Keratinocyte (primary cell): ENCODE data around the gene SP6. TPM values are rescaled to one million over a fixed set of nuclear protein-coding genes. Genes with fewer than 3 reads are reported as not detected.
A peak's percentile ranks its signal among the peaks of the same experiment; 100 is the strongest.

Experiments
- DNase-seq: peaks from one replicate; pipeline ENCODE4 v3.0.0-alpha.2; 2011; ENCODE audit warnings: low read depth, missing footprints, low spot score
- FAIRE-seq: peaks from 2 replicates; lab custom pipeline; 2011; peaks lifted over from hg19 to GRCh38; lab: Jason Lieb, UNC
- H2AFZ ChIP-seq: 2 replicates; pipeline ENCODE4 v1.6.0; 2012; ENCODE audit warnings: low read length, control low read depth, inconsistent platforms; ENCODE audit not compliant: control insufficient read depth
- H3K27ac ChIP-seq: 2 replicates; pipeline ENCODE4 v1.5.1; 2011; ENCODE audit warnings: low read length; ENCODE audit not compliant: control insufficient read depth, insufficient read depth
- H3K27me3 ChIP-seq: 3 replicates; pipeline ENCODE4 v1.6.0; 2011; ENCODE audit warnings: low read length; ENCODE audit not compliant: control insufficient read depth, insufficient read depth; ENCODE audit errors: extremely low read depth
- H3K36me3 ChIP-seq, 2 experiments: 2 replicates in 1 of 2; 3 replicates in 1 of 2; pipeline ENCODE4 v1.5.1; 2011; ENCODE audit warnings: low read length in 2 of 2, mild to moderate bottlenecking in 1 of 2; ENCODE audit not compliant: control insufficient read depth in 2 of 2, insufficient read depth in 2 of 2; ENCODE audit errors: extremely low read depth in 1 of 2
- H3K4me1 ChIP-seq: 3 replicates; pipeline ENCODE4 v1.5.1; 2011; ENCODE audit warnings: low read length; ENCODE audit not compliant: control insufficient read depth, insufficient read depth; ENCODE audit errors: extremely low read depth
- H3K4me2 ChIP-seq: 3 replicates; pipeline ENCODE4 v1.6.0; 2011; ENCODE audit warnings: low read depth, low read length; ENCODE audit not compliant: control insufficient read depth, insufficient read depth; ENCODE audit errors: extremely low read depth
- H3K4me3 ChIP-seq, 3 experiments: fragments of 200-600 bp in 1 of 3; sonication (generic) in 1 of 3; 2 replicates in 2 of 3; 3 replicates in 1 of 3; pipeline ENCODE4 v1.5.1; 2011 to 2016; ENCODE audit warnings: low read length in 3 of 3, mild to moderate bottlenecking in 3 of 3, control low read depth in 2 of 3, inconsistent platforms in 1 of 3, low read depth in 1 of 3, mixed read lengths in 1 of 3, mixed run types in 1 of 3, moderate library complexity in 1 of 3; ENCODE audit not compliant: control insufficient read depth in 2 of 3, insufficient read depth in 2 of 3; ENCODE audit errors: extremely low read depth in 1 of 3
- H3K79me2 ChIP-seq: 2 replicates; pipeline ENCODE4 v1.6.0; 2012; ENCODE audit warnings: low read length; ENCODE audit not compliant: control insufficient read depth, insufficient read depth
- H3K9ac ChIP-seq: 3 replicates; pipeline ENCODE4 v1.6.0; 2011; ENCODE audit warnings: low read length; ENCODE audit not compliant: control insufficient read depth, insufficient read depth; ENCODE audit errors: extremely low read depth
- H3K9me1 ChIP-seq: 3 replicates; pipeline ENCODE4 v1.6.0; 2011; ENCODE audit warnings: low read length; ENCODE audit not compliant: control insufficient read depth, insufficient read depth; ENCODE audit errors: extremely low read depth
- H3K9me3 ChIP-seq: 2 replicates; pipeline ENCODE4 v1.5.1; 2012; ENCODE audit warnings: low read depth, low read length; ENCODE audit not compliant: control insufficient read depth
- H4K20me1 ChIP-seq: 3 replicates; pipeline ENCODE4 v1.6.0; 2011; ENCODE audit warnings: low read length; ENCODE audit not compliant: control insufficient read depth, insufficient read depth; ENCODE audit errors: extremely low read depth
- CTCF ChIP-seq, 3 experiments: IDR thresholded peaks in 1 of 3; conservative IDR thresholded peaks in 1 of 3; optimal IDR thresholded peaks in 1 of 3; 2 replicates in 2 of 3; 3 replicates in 1 of 3; pipeline versions ENCODE3 to v1.5.1; 2011; ENCODE audit warnings: low read length in 3 of 3, mild to moderate bottlenecking in 3 of 3, moderate library complexity in 2 of 3, control low read depth in 1 of 3, inconsistent platforms in 1 of 3; ENCODE audit not compliant: insufficient read depth in 2 of 3; ENCODE audit errors: extremely low read depth in 1 of 3
- EZH2 ChIP-seq: IDR thresholded peaks from one replicate; pipeline ENCODE4 v1.6.1; 2012; ENCODE audit warnings: inconsistent platforms, mild to moderate bottlenecking, low read length, moderate library complexity
- dilution Hi-C: fragments of 300-500 bp; cut with MboI; formaldehyde crosslinking; loops from one replicate; pipeline ENCODE4 v1.7.0; 2020; ENCODE audit warnings: low sequenced_read_pairs; ENCODE audit not compliant: extremely low pct_ligation_motif_present
- polyA plus RNA-seq, 5 experiments: library from polyadenylated mRNA; depleted of rRNA in 3 of 5; stranded (reverse) in 3 of 5; stranded (forward) in 1 of 5; unstranded in 1 of 5; fragments of >200 nt; gene quantifications; 1 replicate in 1 of 5; 2 replicates in 3 of 5; 3 replicates in 1 of 5; pipeline versions ENCODE4 v1.2.1 to v1.2.3, GENCODE V29; 2011 to 2012; ENCODE audit warnings: missing spikeins in 2 of 5, low read depth in 1 of 5, low replicate concordance in 1 of 5

SP6 gene
- polyA plus RNA-seq, 1 donor (not counting 4 experiments of a cell fraction or from before 2014, with no cell fraction given): 2.0 TPM

GRCh38 chr17:47831934-47832327 is 19.0 kb downstream of the SP6 start:
- Histone ChIP-seq H3K9me3 (no peaks in the 10 kb centered on the region), H3K27me3 (no peaks in the 10 kb centered on the region), H4K20me1 (no peaks in the 10 kb centered on the region), H3K9me1 (peaks cover 3% of the 10 kb centered on the region), H3K9ac (peak overlapping the region; percentile 84), H3K36me3 (peaks cover 7 to 12% of the 10 kb centered on the region in 2 experiments), H3K4me2 (peak overlapping the region; percentile 99), H3K27ac (peak overlapping the region; percentile 79), H3K79me2 (peaks cover 26% of the 10 kb centered on the region), H3K4me3 (peak overlapping the region in 2 of 3 experiments; percentile 100), H3K4me1 (peaks cover 18% of the 10 kb centered on the region), H2AFZ (peak overlapping the region; percentile 87)
- dilution Hi-C loops: no loop called here
- TF ChIP-seq CTCF (optimal IDR thresholded peaks at IDR 0.05 in 1 of 3, IDR thresholded peaks at IDR 0.05 in 1 of 3, conservative IDR thresholded peaks at IDR 0.05 in 1 of 3; ENCODE audit: extremely low read depth in 1 of 3, insufficient read depth in 2 of 3, low read length in 3 of 3) (no peak), EZH2 (no peak)
- DNase-seq: no peak
- FAIRE-seq: no peak

GRCh38 chr17:47831003-47831933 is 19.7 kb downstream of the SP6 start, which contains the start of the genes LRRC46 and MRPL10:
Gene LRRC46, plus strand, starts transcription at chr17:47831670. Its CDS starts 320 bp downstream, at chr17:47831990.
Gene MRPL10, minus strand, starts transcription at chr17:47831541. Its CDS starts 30 bp downstream, at chr17:47831511.
- H2AFZ ChIP-seq: peak within 1 kb of the TSS; percentile 99
- H3K4me1 ChIP-seq: peaks cover 18% of the 10 kb centered on the region
- H3K79me2 ChIP-seq: peaks cover 26% of the 10 kb centered on the region
- H3K4me3 ChIP-seq: peak within 1 kb of the TSS; percentile 74 to 100 (median 100)
- peak; percentile 58 for FAIRE-seq
- H4K20me1 ChIP-seq: no peaks in the 10 kb centered on the region
- peak within 1 kb of the TSS; percentile 84 for H3K9ac ChIP-seq
- H3K4me2 ChIP-seq: peak within 1 kb of the TSS; percentile 99
- dilution Hi-C loops: no loop called here
- no peak for DNase-seq
- H3K27ac ChIP-seq: peak within 1 kb of the TSS; percentile 79
- H3K36me3 ChIP-seq: peaks cover 14 to 15% of the 10 kb centered on the region in 2 experiments
- peak; percentile 31 to 52 (median 49) for TF ChIP-seq CTCF (optimal IDR thresholded peaks at IDR 0.05 in 1 of 3, IDR thresholded peaks at IDR 0.05 in 1 of 3, conservative IDR thresholded peaks at IDR 0.05 in 1 of 3; ENCODE audit: extremely low read depth in 1 of 3, insufficient read depth in 2 of 3, low read length in 3 of 3)
- TF ChIP-seq EZH2: no peak
- H3K27me3 ChIP-seq: no peaks in the 10 kb centered on the region
- H3K9me1 ChIP-seq: peaks cover 3% of the 10 kb centered on the region
- H3K9me3 ChIP-seq: no peaks in the 10 kb centered on the region
